ENCODE data around the gene FAR2.

DNA sequence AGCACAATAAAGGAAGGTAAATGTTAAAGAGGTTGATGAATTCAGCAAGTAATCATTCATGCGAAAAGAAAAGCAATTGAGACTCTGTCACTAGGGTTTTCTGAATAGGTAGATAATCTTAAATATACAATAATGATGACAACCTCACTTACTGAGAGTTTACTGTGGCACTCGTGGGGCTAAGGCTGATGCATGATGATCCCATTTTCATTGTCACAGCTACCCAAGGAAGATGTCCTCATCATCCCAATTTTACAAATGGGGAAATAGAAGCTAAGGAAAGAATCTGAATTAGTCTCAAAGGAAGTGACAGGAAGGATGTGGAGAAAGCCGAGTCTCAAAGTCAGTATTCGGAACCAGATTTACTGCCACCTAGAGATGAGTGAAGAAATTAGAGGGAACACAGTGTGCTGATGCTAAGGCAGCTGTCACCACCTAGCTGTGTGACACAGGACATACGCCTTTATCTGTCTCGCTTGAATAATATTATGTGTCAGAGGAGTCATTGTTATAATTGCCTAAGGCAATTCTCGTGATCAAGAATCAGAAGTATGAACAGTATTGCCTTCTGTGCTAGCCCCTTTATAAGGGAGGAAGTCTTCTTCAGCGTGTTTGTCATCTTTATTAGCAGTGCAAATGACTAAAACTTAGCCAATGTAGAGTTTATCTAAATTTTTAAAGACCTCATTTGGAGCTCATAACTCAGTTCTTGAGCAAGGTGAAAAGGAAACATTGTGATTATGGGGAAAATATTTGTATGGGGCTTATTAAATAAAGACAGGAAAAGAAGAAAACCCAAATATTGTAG lies 168.7 kb downstream of the FAR2 start:
- TF ChIP-seq, protein P1, sequence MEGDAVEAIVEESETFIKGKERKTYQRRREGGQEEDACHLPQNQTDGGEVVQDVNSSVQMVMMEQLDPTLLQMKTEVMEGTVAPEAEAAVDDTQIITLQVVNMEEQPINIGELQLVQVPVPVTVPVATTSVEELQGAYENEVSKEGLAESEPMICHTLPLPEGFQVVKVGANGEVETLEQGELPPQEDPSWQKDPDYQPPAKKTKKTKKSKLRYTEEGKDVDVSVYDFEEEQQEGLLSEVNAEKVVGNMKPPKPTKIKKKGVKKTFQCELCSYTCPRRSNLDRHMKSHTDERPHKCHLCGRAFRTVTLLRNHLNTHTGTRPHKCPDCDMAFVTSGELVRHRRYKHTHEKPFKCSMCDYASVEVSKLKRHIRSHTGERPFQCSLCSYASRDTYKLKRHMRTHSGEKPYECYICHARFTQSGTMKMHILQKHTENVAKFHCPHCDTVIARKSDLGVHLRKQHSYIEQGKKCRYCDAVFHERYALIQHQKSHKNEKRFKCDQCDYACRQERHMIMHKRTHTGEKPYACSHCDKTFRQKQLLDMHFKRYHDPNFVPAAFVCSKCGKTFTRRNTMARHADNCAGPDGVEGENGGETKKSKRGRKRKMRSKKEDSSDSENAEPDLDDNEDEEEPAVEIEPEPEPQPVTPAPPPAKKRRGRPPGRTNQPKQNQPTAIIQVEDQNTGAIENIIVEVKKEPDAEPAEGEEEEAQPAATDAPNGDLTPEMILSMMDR (IDR thresholded peaks at IDR 0.05; ENCODE audit: insufficient read depth, low read length, poor library complexity, severe bottlenecking) = peak; percentile 73
- TF ChIP-seq EZH2phosphoT487 (conservative IDR thresholded peaks at IDR 0.05; ENCODE audit: low read length) = no peak

Data from SU-DHL-6 (cell line).